NT2/D1 (cell line): Measurements from ENCODE around the gene BIRC3.
"Not testable (repeated sequence)": the region's sequence is repeated elsewhere in the genome, so short reads cannot be mapped to it uniquely, and the experiment has no call there.

Experiments
- DNase-seq: peaks from one replicate; pipeline ENCODE4 v3.0.0-alpha.2; 2011; ENCODE audit warnings: low read depth, low spot score
- H3K27me3 ChIP-seq: 2 replicates; pipeline ENCODE4 v1.6.0; 2011; ENCODE audit warnings: mild to moderate bottlenecking; ENCODE audit not compliant: insufficient read length, insufficient read depth
- H3K36me3 ChIP-seq: 2 replicates; pipeline ENCODE4 v1.6.1; 2011; ENCODE audit warnings: mild to moderate bottlenecking, low read length, mixed read lengths; ENCODE audit not compliant: insufficient read depth, insufficient read length
- H3K4me1 ChIP-seq: 2 replicates; pipeline ENCODE4 v1.5.1; 2011; ENCODE audit not compliant: insufficient read depth, insufficient read length
- H3K4me3 ChIP-seq: 2 replicates; pipeline ENCODE4 v1.5.1; 2011; ENCODE audit warnings: low read depth; ENCODE audit not compliant: insufficient read length
- H3K9ac ChIP-seq: 2 replicates; pipeline ENCODE4 v1.6.0; 2011; ENCODE audit warnings: low read depth; ENCODE audit not compliant: insufficient read length
- H3K9me3 ChIP-seq: 2 replicates; pipeline ENCODE4 v1.5.1; 2011; ENCODE audit warnings: mild to moderate bottlenecking, low read length; ENCODE audit not compliant: insufficient read depth
- SUZ12 ChIP-seq: IDR thresholded peaks from 2 replicates; pipeline ENCODE4 v1.6.1; 2011; ENCODE audit not compliant: insufficient read length, insufficient read depth; ENCODE audit errors: extremely low read depth
- YY1 ChIP-seq: IDR thresholded peaks from 2 replicates; pipeline ENCODE4 v1.6.1; 2011; ENCODE audit not compliant: insufficient read length, insufficient read depth
- ZNF274 ChIP-seq: IDR thresholded peaks from 2 replicates; pipeline ENCODE4 v1.6.1; 2011; ENCODE audit warnings: mild to moderate bottlenecking, low read depth, low read length

The BIRC3 gene

DNA sequence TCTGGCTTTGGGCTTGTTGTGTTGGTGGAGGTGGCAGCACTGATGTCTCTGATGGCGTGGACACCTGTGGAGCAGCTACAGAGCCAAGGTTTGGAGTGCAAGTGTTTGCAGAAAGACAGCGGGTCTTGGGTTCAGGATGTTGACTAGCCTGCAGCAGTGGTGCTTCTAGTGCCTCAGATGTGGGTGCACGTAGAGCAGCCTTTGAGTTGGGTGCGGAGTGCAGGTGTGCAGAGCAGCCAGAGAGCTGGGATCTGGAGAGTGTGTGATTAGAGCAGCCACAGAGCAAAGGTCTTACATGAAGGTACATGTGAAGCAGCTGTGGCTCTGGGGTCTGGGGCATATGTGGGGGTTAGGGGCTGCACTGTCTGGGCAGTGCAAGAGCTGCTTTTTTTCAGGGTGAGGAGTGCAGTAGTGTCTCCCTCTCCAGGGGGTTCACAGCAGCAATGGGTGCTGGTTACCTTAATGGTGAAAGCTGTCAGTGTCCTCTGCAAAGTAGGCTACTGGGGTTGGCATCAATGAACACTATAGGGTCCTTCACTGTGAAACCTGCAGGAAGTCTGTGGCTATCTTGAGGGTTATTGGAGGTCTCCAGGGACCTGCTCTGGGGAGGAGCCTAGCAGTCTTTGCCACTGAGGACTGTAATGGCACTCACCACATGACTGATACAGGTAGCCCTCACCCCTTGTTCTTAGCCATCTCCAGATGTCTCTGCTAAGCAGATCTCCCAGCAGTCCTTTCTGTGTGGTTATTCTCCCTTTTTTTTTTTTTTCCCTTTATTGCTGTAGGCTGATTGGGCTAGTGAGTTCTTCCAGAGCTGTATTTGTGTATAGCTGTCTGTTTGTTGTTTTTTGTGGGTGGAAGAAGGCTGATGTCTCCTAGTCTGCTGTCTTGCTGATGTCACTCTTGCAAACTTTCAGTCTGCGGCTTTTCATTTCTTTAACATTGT is 44.1 kb downstream of the BIRC3 start:
- H3K4me1 ChIP-seq: no peaks in the 10 kb centered on the region
- no peak for DNase-seq
- no peaks in the 10 kb centered on the region for H3K27me3 ChIP-seq
- no peak overlapping the region for H3K9ac ChIP-seq
- peaks cover 51% of the 10 kb centered on the region for H3K36me3 ChIP-seq
- no peak overlapping the region for H3K4me3 ChIP-seq
- no peaks in the 10 kb centered on the region for H3K9me3 ChIP-seq
- TF ChIP-seq YY1: no peak

DNA sequence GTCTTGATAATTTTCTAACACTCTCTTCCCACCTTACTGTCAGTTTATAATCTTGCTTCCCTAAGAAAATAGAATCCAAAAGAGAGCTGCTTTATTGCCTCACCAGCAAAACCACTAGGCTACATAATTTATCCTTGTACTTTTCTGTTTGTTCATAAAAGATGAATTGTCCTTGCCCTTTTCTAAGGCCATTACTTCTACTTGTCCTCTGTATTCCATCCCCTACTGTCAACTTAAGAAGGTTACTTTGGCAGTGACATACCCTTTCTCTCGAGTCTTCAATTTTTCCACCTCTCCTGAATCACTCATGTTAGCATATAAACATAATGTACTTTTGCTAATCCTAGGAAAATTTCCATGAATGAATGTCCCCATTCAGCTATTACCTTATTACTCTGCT is 47.7 kb downstream of the BIRC3 start:
- H3K9ac ChIP-seq: no peak overlapping the region
- no peaks in the 10 kb centered on the region; the same call in 1 of the 2 replicates for H3K9me3 ChIP-seq
- no peak overlapping the region for H3K4me3 ChIP-seq
- no peaks in the 10 kb centered on the region for H3K27me3 ChIP-seq
- no peaks in the 10 kb centered on the region for H3K4me1 ChIP-seq
- DNase-seq: no peak
- TF ChIP-seq SUZ12: no peak
- no peak for TF ChIP-seq ZNF274
- no peak for TF ChIP-seq YY1
- peaks cover 64% of the 10 kb centered on the region for H3K36me3 ChIP-seq

DNA sequence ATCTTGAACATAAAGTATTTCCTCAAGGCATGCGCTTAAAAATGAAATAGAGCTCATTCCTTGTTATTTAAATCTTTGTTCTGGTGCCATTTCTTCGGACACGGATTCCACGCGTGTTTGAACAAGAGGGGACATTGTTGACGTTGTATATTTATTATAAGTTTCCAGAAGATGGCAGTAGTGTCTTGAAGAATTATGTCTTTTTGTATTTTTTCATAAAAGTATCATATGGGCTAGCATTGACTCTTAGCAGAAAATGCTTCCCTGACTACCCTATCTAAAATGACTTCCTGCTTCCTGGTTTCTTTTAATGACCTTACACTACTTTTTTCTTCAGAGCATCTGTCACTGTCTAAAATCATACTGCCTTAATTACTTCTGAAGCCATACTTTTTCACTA is 50.1 kb downstream of the BIRC3 start:
- TF ChIP-seq YY1 (no peak), SUZ12 (no peak), ZNF274 (no peak)
- Histone ChIP-seq H3K36me3 (peaks cover 51% of the 10 kb centered on the region), H3K9me3 (no peaks in the 10 kb centered on the region; the same call in 1 of the 2 replicates), H3K9ac (no peak overlapping the region), H3K27me3 (no peaks in the 10 kb centered on the region), H3K4me3 (no peak overlapping the region), H3K4me1 (no peaks in the 10 kb centered on the region)
- DNase-seq: no peak

DNA sequence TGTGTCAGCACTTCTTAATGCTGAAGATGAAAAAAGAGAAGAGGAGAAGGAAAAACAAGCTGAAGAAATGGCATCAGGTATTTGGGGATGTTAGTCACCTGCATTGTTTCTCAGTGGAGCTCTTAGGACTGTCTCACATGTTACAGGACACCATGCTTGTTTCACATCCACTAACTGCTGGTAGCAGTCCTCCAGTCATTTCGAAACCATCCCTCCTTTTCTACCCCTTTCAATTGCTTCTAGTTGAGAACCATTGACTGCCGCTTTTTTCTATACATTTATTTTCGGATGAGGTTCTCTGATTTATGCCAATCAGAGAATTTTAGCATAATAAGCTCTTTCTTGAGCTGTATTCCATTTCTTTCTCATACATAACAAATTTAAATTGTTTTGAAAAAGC is 51.2 kb downstream of the BIRC3 start:
- H3K36me3 ChIP-seq: peaks cover 41% of the 10 kb centered on the region
- DNase-seq: no peak
- no peak for TF ChIP-seq SUZ12
- TF ChIP-seq ZNF274: no peak
- TF ChIP-seq YY1: no peak

DNA sequence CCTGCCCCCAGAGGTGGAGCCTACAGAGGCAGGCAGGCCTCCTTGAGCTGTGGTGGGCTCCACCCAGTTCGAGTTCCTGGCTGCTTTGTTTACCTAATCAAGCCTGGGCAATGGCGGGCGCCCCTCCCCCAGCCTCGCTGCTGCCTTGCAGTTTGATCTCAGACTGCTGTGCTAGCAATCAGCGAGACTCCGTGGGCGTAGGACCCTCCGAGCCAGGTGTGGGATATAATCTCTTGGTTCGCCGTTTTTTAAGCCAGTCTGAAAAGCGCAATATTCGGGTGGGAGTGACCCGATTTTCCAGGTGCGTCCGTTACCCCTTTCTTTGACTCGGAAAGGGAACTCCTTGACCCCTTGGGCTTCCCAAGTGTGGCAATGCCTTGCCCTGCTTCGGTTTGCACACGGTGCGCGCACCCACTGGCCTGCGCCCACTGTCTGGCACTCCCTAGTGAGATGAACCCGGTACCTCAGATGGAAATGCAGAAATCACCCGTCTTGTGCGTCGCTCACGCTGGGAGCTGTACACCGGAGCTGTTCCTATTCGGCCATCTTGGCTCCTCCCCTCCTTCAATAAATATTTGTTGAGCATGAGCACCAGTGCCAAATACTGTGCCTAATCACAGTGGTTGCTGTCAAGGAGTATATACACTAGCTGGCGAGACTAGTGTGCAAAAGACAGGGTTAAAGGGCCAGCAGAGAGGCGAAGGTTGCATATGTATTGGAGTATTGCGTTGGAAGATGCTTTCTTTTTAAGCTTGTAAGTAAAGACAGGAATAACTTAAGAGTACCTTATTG is 57.5 kb downstream of the BIRC3 start:
- H3K27me3 ChIP-seq, H3K4me1 ChIP-seq, DNase-seq, H3K9ac ChIP-seq, H3K9me3 ChIP-seq: not testable (repeated sequence)
- Histone ChIP-seq H3K4me3 (peak overlapping the region; percentile 40), H3K36me3 (peaks cover 28% of the 10 kb centered on the region)

More for the DNA sequence above, 51.2 kb downstream of the BIRC3 start:
- H3K4me1 ChIP-seq: no peaks in the 10 kb centered on the region
- no peak overlapping the region for H3K4me3 ChIP-seq
- H3K9me3 ChIP-seq: no peaks in the 10 kb centered on the region; the same call in 1 of the 2 replicates
- H3K27me3 ChIP-seq: no peaks in the 10 kb centered on the region
- H3K9ac ChIP-seq: no peak overlapping the region

DNA sequence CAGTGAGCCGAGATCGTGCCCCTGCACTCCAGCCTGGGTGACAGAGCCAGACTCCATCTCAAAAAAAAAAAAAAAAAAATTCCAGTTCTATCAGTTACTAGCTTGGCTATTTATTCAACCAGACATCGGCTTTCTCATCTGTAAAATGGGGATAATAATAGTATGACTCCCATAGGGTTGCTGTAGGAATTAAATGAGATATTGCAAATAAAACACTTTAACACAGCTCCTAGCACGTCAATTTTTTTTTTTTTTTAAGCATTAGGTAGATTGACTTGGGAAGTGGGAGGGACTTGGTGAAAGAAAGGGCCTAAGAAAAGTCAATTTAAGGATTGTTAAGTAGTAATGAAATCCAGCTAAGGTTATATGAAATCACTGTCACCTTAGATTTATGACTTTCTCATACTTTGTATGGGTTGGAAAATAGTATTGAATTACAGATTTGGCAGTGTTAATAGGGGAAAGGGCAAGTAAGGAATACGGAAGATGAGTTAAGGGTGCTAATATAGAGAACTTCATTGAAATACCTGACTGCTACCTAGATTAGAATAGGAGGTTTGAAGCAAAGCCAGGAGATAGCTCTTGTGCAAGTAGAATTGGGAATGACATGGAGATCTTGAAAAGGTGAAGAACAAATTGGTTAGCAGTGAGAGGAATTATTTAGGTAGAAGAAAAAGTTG is 58.6 kb downstream of the BIRC3 start:
- peaks cover 3% of the 10 kb centered on the region for H3K4me1 ChIP-seq
- no peaks in the 10 kb centered on the region for H3K27me3 ChIP-seq
- H3K9ac ChIP-seq: no peak overlapping the region
- peaks cover 36% of the 10 kb centered on the region for H3K36me3 ChIP-seq
- H3K9me3 ChIP-seq: no peaks in the 10 kb centered on the region
- no peak for TF ChIP-seq SUZ12
- TF ChIP-seq ZNF274: no peak
- no peak for TF ChIP-seq YY1
- no peak for DNase-seq
- H3K4me3 ChIP-seq: no peak overlapping the region

DNA sequence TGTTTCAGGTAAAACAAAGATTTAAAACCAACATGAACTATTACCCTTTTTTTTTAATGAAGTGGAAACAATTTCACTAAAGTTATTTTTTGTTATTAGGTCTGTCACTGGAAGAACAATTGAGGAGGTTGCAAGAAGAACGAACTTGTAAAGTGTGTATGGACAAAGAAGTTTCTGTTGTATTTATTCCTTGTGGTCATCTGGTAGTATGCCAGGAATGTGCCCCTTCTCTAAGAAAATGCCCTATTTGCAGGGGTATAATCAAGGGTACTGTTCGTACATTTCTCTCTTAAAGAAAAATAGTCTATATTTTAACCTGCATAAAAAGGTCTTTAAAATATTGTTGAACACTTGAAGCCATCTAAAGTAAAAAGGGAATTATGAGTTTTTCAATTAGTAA is 60.6 kb downstream of the BIRC3 start:
- no peak for DNase-seq
- H3K36me3 ChIP-seq: peaks cover 44% of the 10 kb centered on the region
- no peak overlapping the region for H3K9ac ChIP-seq
- H3K27me3 ChIP-seq: no peaks in the 10 kb centered on the region
- no peak for TF ChIP-seq YY1
- no peak for TF ChIP-seq ZNF274
- TF ChIP-seq SUZ12: no peak
- H3K4me3 ChIP-seq: no peak overlapping the region
- peaks cover 3% of the 10 kb centered on the region for H3K4me1 ChIP-seq
- H3K9me3 ChIP-seq: no peaks in the 10 kb centered on the region
